ENCODE results near the gene FOXO4.

DNA sequence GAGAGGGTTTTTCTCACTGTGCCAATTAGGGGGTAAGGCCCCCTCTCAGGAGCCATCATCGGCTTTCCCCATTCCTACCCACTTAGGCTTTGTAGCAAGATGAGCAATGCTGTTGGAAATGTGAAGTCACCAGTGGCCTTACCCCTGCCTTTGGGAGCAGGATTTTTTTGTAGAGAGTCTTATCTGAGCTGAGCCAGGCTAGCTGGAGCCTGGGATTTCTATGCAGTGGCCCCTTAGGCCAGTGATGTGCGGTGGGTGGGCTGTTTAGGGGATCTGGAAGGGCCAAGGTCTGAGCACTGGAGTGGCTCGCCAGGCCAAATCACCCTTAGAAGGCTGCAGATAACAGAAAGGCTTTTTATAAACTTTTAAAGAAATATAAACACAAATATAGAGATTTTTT, 6.6 kb downstream of the FOXO4 start:
- TF ChIP-seq CTCF (IDR thresholded peaks at IDR 0.05) (no peak), POLR2A (IDR thresholded peaks at IDR 0.05) (no peak)
